Colonic mucosa (tissue), 4 donors: Measurements from ENCODE around the gene FAM83D. TPM values are rescaled to one million over a fixed set of nuclear protein-coding genes. Genes with fewer than 3 reads are reported as not detected.
A peak's percentile ranks its signal among the peaks of the same experiment; 100 is the strongest.

Experiments used
- DNase-seq: peaks from one replicate; pipeline ENCODE4 v3.0.0-alpha.2; 2020
- H3K27ac ChIP-seq: fragments of 200-600 bp; one replicate; pipeline ENCODE4 v1.8.0; 2021
- H3K27me3 ChIP-seq: fragments of 200-600 bp; one replicate; pipeline ENCODE4 v1.8.0; 2021
- H3K36me3 ChIP-seq: fragments of 200-600 bp; one replicate; pipeline ENCODE4 v1.8.0; 2021
- H3K4me1 ChIP-seq: fragments of 200-600 bp; one replicate; pipeline ENCODE4 v1.8.0; 2021; ENCODE audit warnings: mild to moderate bottlenecking
- H3K4me3 ChIP-seq: fragments of 200-600 bp; one replicate; pipeline ENCODE4 v1.8.0; 2021
- H3K9ac ChIP-seq, 2 donors: one replicate each; pipeline ENCODE4 v1.7.0; 2013; ENCODE audit warnings: control low read depth in 2 of 2, low read depth in 2 of 2, low read length in 2 of 2
- H3K9me3 ChIP-seq: fragments of 200-600 bp; one replicate; pipeline ENCODE4 v1.8.0; 2021
- intact Hi-C: fragments of 100-400 bp; cut with DNase I; formaldehyde crosslinking; loops from one replicate; pipeline ENCODE4 v1.14.1; 2022
- total RNA-seq, 2 donors: library from RNA; stranded (reverse); fragmentation: NEBNext Ultra II Directional in 1 of 2; extraction: Animal tissue kit (Norgen Biotek cat#: 25700) in 1 of 2; gene quantifications; one replicate each; pipeline ENCODE4 v1.2.1, GENCODE V29; 2021
- TF ChIP-seq, protein P1 (sequence below): fragments of 200-600 bp; IDR thresholded peaks from one replicate; pipeline ENCODE4 v1.8.0; 2022; ENCODE audit warnings: antibody characterized with exemption, mild to moderate bottlenecking
- donor health status: healthy.
- donor health status: DM: no; HTN: no; CAD: no.
- donor health status: DM: no; HTN: no; CAD: no.

The FAM83D gene
- total RNA-seq, 2 donors from 2014 or later, result 25.5 to 32.6 TPM

- Histone ChIP-seq H3K27ac (peak overlapping the region; percentile 94), H3K36me3 (no peaks in the 10 kb centered on the region), H3K27me3 (no peaks in the 10 kb centered on the region), H3K4me3 (peak overlapping the region; percentile 100), H3K9ac (peak overlapping the region; percentile 70 to 76), H3K4me1 (no peaks in the 10 kb centered on the region), H3K9me3 (no peaks in the 10 kb centered on the region)
- TF ChIP-seq, protein P1, sequence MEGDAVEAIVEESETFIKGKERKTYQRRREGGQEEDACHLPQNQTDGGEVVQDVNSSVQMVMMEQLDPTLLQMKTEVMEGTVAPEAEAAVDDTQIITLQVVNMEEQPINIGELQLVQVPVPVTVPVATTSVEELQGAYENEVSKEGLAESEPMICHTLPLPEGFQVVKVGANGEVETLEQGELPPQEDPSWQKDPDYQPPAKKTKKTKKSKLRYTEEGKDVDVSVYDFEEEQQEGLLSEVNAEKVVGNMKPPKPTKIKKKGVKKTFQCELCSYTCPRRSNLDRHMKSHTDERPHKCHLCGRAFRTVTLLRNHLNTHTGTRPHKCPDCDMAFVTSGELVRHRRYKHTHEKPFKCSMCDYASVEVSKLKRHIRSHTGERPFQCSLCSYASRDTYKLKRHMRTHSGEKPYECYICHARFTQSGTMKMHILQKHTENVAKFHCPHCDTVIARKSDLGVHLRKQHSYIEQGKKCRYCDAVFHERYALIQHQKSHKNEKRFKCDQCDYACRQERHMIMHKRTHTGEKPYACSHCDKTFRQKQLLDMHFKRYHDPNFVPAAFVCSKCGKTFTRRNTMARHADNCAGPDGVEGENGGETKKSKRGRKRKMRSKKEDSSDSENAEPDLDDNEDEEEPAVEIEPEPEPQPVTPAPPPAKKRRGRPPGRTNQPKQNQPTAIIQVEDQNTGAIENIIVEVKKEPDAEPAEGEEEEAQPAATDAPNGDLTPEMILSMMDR, result no peak
- DNase-seq, result no peak
- intact Hi-C loops, result no loop called here
Observed at GRCh38 chr20:38961530-38962043, 35.4 kb downstream of the FAM83D start.

- no peaks in the 10 kb centered on the region for H3K36me3 ChIP-seq
- peak within 1 kb of the TSS; percentile 81 to 89 for H3K9ac ChIP-seq
- H3K4me1 ChIP-seq, result no peaks in the 10 kb centered on the region
- DNase-seq, result peak; percentile 98
- no peaks in the 10 kb centered on the region for H3K27me3 ChIP-seq
- H3K4me3 ChIP-seq, result peak within 1 kb of the TSS; percentile 100
- peak within 1 kb of the TSS; percentile 94 for H3K27ac ChIP-seq
- TF ChIP-seq, protein P1, result no peak
- H3K9me3 ChIP-seq, result no peaks in the 10 kb centered on the region
- intact Hi-C loops, result no loop called here
Observed at GRCh38 chr20:38962044-38962927, 36.1 kb downstream of the FAM83D start, which contains the start of gene DHX35. DHX35 (plus strand) TSS chr20:38962344; CDS start chr20:38962368, 24 bp downstream.

- peak overlapping the region; percentile 100 for H3K4me3 ChIP-seq
- DNase-seq, result no peak
Observed at GRCh38 chr20:38962928-38963401, 36.7 kb downstream of the FAM83D start.

GRCh38 chr20:38963745-38964144 lies 37.5 kb downstream of the FAM83D start:
- DNase-seq, result no peak
- Histone ChIP-seq H3K4me1 (peaks cover 4% of the 10 kb centered on the region), H3K36me3 (no peaks in the 10 kb centered on the region), H3K27ac (no peak overlapping the region), H3K9ac (no peak overlapping the region), H3K9me3 (no peaks in the 10 kb centered on the region), H3K4me3 (no peak overlapping the region), H3K27me3 (no peaks in the 10 kb centered on the region)
- intact Hi-C loops, result no loop called here
- TF ChIP-seq, protein P1, result no peak

More at GRCh38 chr20:38962928-38963401, 36.7 kb downstream of the FAM83D start:
- intact Hi-C loops, result no loop called here
- H3K27me3 ChIP-seq, result no peaks in the 10 kb centered on the region
- H3K36me3 ChIP-seq, result no peaks in the 10 kb centered on the region
- H3K9ac ChIP-seq, result peak overlapping the region; percentile 81 to 89
- TF ChIP-seq, protein P1, result no peak
- peak overlapping the region; percentile 94 for H3K27ac ChIP-seq
- no peaks in the 10 kb centered on the region for H3K9me3 ChIP-seq
- H3K4me1 ChIP-seq, result no peaks in the 10 kb centered on the region

DNA sequence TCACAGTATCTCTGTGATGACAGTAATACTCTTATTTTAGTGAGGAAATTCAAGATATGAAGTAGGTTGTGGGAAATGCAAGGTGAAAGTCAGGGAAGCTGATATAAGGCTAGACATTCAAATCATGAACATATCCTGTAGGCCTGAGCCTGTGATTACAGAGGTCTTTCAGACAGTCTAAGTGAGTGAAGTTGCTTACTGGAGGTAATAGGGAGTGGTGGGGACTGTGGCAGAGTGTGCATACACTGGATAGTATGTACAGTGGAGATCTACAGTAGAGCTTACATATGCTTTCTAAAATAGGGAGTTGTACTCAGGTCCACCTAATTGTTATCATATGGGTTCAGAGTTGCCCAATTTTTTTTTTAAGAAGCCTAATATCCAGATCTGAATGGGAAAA lies 39.0 kb downstream of the FAM83D start:
- no peaks in the 10 kb centered on the region for H3K36me3 ChIP-seq
- no peak for DNase-seq
- TF ChIP-seq, protein P1, result no peak
- H3K4me3 ChIP-seq, result no peak overlapping the region
- peaks cover 4% of the 10 kb centered on the region for H3K4me1 ChIP-seq
- no peak overlapping the region for H3K9ac ChIP-seq
- H3K27ac ChIP-seq, result no peak overlapping the region
- intact Hi-C loops, result no loop called here
- H3K27me3 ChIP-seq, result no peaks in the 10 kb centered on the region
- H3K9me3 ChIP-seq, result no peaks in the 10 kb centered on the region
